Measurements from ENCODE around the gene DNAH2. TPM values are rescaled to one million over a fixed set of nuclear protein-coding genes. Genes with fewer than 3 reads are reported as not detected.

DNAH2 gene
- total and polyA plus RNA-seq, 2 of the 8 experiments (the other 6 are each of a cell fraction or from before 2014, with no cell fraction given), result 0.13 to 0.18 TPM

DNA sequence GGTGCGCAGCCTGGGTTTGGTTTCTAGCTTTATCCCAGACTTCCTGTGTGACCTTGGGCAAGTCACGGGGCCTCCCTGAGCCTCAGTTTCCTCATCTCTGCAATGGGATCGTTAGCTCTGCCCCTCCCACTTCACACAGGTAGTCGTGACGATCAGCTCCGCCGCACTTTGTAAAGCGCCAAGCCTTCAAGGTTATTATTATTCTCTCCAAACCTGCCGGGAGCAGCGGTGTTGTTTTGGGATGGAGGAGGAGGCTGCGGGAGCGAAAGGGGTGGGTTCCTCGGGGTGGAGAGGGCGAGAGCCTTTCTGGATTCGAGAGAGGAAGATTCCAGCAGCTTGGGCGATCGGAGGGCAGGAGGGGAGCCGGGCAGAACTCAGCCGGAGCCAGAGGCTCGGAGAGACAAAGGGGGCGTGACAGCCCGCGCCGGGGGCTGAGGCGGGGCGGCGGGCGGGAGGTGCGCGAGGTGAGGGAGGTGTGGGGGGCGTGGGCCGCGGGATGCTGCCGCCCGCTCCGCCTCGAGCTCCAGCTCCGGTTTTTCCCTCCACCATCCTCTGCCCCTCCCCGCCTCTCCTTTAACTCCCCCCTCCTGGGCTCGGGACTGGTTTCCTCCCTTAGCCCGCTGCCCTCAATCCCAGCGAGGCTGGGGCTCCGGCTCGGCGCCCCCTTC, 12.8 kb upstream of the DNAH2 start, which contains the start of gene EFNB3:
TSS of gene EFNB3 (plus strand) at position 602 of the 668 bp plus-strand sequence. CDS start 397 bp downstream, outside the sequence.
- Histone ChIP-seq H2BK5ac (ENCODE audit: low read depth, low read length) (peak within 1 kb of the TSS; percentile 16), H3K36me3 (ENCODE audit: control insufficient read depth in 2 of 4, insufficient read depth in 4 of 4, low read length in 3 of 4) (peaks cover 0 to 5% (median 2%) of the 10 kb centered on the region in 4 experiments; a peak in 3 of 8 replicates), H4K5ac (ENCODE audit: insufficient read length, low read depth, low read length) (peak within 1 kb of the TSS; percentile 29), H4K91ac (replicated peaks; ENCODE audit: insufficient read length, low read length) (no peak within 1 kb of the TSS), H3K23ac (ENCODE audit: insufficient read length) (no peak within 1 kb of the TSS), H2AK5ac (ENCODE audit: low read depth, low read length) (no peak within 1 kb of the TSS; the same call in 1 of the 2 replicates), H3K18ac (ENCODE audit: extremely low read depth, low read length) (no peak within 1 kb of the TSS; the same call in 1 of the 2 replicates), H3K4me2 (ENCODE audit: insufficient read depth in 1 of 2, low read depth in 2 of 2, low read length in 2 of 2) (peak within 1 kb of the TSS; percentile 82 to 90), H3K27ac (ENCODE audit: low read depth, low read length) (no peak within 1 kb of the TSS; the same call in 1 of the 2 replicates), H2BK120ac (replicated peaks; ENCODE audit: low read depth, low read length) (no peak within 1 kb of the TSS), H3K79me1 (ENCODE audit: low read depth, low read length) (no peaks in the 10 kb centered on the region; the same call in 1 of the 2 replicates), H2BK12ac (ENCODE audit: low read depth, low read length) (0 out of 2 replicates have a peak within 1 kb of the TSS, but pooled peaks have one; percentile 60), H3K4me1 (replicated peaks in 1 of 4; ENCODE audit: control insufficient read depth in 3 of 4, insufficient read depth in 4 of 4, low read length in 3 of 4) (peaks cover 2 to 19% (median 16%) of the 10 kb centered on the region in 4 experiments), H3K4ac (replicated peaks; ENCODE audit: insufficient read length, low read depth, low read length) (no peak within 1 kb of the TSS), H3K14ac (ENCODE audit: insufficient read length) (no peak within 1 kb of the TSS), H3K56ac (replicated peaks; ENCODE audit: insufficient read length, low read depth, low read length) (no peak within 1 kb of the TSS), H3K27me3 (replicated peaks in 1 of 4; ENCODE audit: control insufficient read depth in 3 of 4, extremely low read depth in 1 of 4, insufficient read depth in 3 of 4, low read length in 3 of 4) (peaks cover 0 to 3% (median 1%) of the 10 kb centered on the region in 4 experiments; a peak in 2 of 7 replicates), H3K23me2 (ENCODE audit: low read depth, low read length) (peaks cover 19% of the 10 kb centered on the region; the same call in 1 of the 2 replicates), H3K9me3 (ENCODE audit: insufficient read depth in 2 of 2, low read depth in 1 of 2, low read length in 1 of 2) (no peaks in the 10 kb centered on the region), H2AFZ (ENCODE audit: low read length) (no peak within 1 kb of the TSS), H4K8ac (ENCODE audit: extremely low read depth, insufficient read depth, low read length) (peak within 1 kb of the TSS; percentile 66), H4K20me1 (replicated peaks in 1 of 2; ENCODE audit: control insufficient read depth in 1 of 2, insufficient read depth in 2 of 2, low read length in 2 of 2) (peaks cover 2 to 7% of the 10 kb centered on the region in 2 experiments), H3K4me3 (ENCODE audit: extremely low read depth in 1 of 4, insufficient read depth in 2 of 4, low read depth in 3 of 4, low read length in 4 of 4) (peak within 1 kb of the TSS; percentile 56 to 86 (median 66)), H3K79me2 (ENCODE audit: control insufficient read depth in 1 of 2, insufficient read depth in 2 of 2, low read length in 2 of 2) (no peaks in the 10 kb centered on the region), H2BK15ac (ENCODE audit: low read length) (no peak within 1 kb of the TSS), H3K9ac (replicated peaks in 1 of 4; ENCODE audit: extremely low read depth in 1 of 4, low read depth in 3 of 4, low read length in 3 of 4) (peak within 1 kb of the TSS in 3 of 4 experiments; percentile 41 to 58 (median 42); a peak in 5 of 7 replicates), H2BK20ac (ENCODE audit: low read length) (no peak within 1 kb of the TSS)
- CTCF ChIA-PET (ENCODE audit: partially characterized antibody), result interaction anchor here (0.9 to 9.2 kb wide), 9 partner anchors 12 to 138 kb away, joined by 3 to 85 read pairs (median 5); partner anchors contain the start of genes DNAH2, SAT2, TP53 and WRAP53
- DNase-seq (ENCODE audit: low read depth in 1 of 2, low spot score in 2 of 2), result peak in 1 of 2 experiments; percentile 86
- whole genome bisulfite sequencing, 2 experiments (ENCODE audit: extremely low coverage in 1 of 2, insufficient coverage in 1 of 2, insufficient read length in 1 of 2, insufficient replicate concordance in 2 of 2, low coverage in 1 of 2, low lambda C conversion rate in 2 of 2, missing lambda C conversion rate in 1 of 2), result 3% methylated on average over 14 of the region's 45 CpGs; no CpG with 5 or more reads in 1 of the 2 experiments
- POLR2A ChIA-PET (ENCODE audit: partially characterized antibody), result interaction anchor here (0.6 to 11.4 kb wide), 14 partner anchors 9 to 227 kb away, joined by 3 to 186 read pairs (median 4); partner anchors contain the start of genes CNTROB, DNAH2, SAT2 and SOX15
- no peak for FAIRE-seq
- TF ChIP-seq SIN3A (conservative IDR thresholded peaks at IDR 0.05 in 1 of 2, IDR thresholded peaks at IDR 0.05 in 1 of 2; ENCODE audit: low read depth in 1 of 2, low read length in 2 of 2), result peak; percentile 58 to 82; a peak in 2 of 4 replicates
- peak; percentile 94 for TF ChIP-seq SP1 (IDR thresholded peaks at IDR 0.05; ENCODE audit: low read depth, low read length)
- TF ChIP-seq, protein P1, sequence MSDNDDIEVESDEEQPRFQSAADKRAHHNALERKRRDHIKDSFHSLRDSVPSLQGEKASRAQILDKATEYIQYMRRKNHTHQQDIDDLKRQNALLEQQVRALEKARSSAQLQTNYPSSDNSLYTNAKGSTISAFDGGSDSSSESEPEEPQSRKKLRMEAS (IDR thresholded peaks at IDR 0.05), result peak; percentile 56; the same call in 1 of the 2 replicates
- peak; percentile 38; the same call in 1 of the 2 replicates for TF ChIP-seq SP4 (IDR thresholded peaks at IDR 0.05; ENCODE audit: low read length)
- TF ChIP-seq TAF1 (IDR thresholded peaks at IDR 0.05; ENCODE audit: low read depth, low read length), result no peak
- TF ChIP-seq ASH2L (IDR thresholded peaks at IDR 0.05; ENCODE audit: low read length), result peak; percentile 5
- TF ChIP-seq HDAC2 (IDR thresholded peaks at IDR 0.05; ENCODE audit: borderline replicate concordance in 1 of 2, low read depth in 2 of 2, low read length in 2 of 2), result peak in 1 of 2 experiments; percentile 96; a peak in 2 of 4 replicates
- TF ChIP-seq, protein P2, sequence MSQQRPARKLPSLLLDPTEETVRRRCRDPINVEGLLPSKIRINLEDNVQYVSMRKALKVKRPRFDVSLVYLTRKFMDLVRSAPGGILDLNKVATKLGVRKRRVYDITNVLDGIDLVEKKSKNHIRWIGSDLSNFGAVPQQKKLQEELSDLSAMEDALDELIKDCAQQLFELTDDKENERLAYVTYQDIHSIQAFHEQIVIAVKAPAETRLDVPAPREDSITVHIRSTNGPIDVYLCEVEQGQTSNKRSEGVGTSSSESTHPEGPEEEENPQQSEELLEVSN (IDR thresholded peaks at IDR 0.05), result 0 out of 2 replicates have a peak, but pooled peaks have one; percentile 27
- no peak for TF ChIP-seq POU5F1 (IDR thresholded peaks at IDR 0.05; ENCODE audit: low read depth, low read length)
- TF ChIP-seq TCF12 (IDR thresholded peaks at IDR 0.05; ENCODE audit: low read depth, low read length), result no peak
